DMS 273 (cell line): ENCODE measurements around the gene SIPA1.
A peak's percentile ranks its signal among the peaks of the same experiment; 100 is the strongest.

Source experiments
- DNase-seq: peaks from one replicate; lab custom pipeline; 2025; ENCODE audit not compliant: unreplicated experiment; lab: John Stamatoyannopoulos, UW

Gene SIPA1

DNA sequence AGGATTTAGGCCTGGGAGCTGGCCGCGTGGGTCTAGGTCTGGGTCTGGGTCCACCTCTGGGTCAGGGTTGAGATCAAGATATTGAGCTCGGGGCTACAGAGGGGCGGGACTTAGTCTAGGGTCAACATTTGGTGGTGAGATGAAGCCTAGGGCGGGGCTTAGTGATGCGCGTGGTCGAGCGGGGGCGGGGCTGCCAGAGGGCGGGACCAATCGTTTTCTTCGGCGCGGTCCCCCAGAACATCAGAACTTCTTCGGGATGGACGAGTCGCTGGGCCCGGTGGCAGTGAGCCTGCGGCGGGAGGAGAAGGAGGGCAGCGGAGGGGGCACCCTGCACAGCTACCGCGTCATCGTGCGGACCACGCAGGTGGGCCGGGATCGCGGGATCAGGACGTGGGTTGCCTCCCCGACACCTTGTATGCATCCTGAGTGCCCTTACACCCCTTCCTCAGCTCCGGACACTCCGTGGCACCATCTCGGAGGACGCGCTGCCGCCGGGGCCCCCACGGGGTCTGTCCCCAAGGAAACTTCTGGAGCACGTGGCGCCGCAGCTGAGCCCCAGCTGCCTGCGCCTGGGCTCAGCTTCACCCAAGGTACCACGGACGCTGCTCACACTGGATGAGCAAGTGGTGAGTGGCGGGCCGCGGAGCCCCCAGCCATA lies 4.2 kb downstream of the SIPA1 start:
- DNase-seq: no peak

GRCh38 chr11:65643971-65644370 lies 6.1 kb downstream of the SIPA1 start:
- no peak for DNase-seq

GRCh38 chr11:65644837-65645236 lies 6.9 kb downstream of the SIPA1 start:
- DNase-seq: no peak

DNA sequence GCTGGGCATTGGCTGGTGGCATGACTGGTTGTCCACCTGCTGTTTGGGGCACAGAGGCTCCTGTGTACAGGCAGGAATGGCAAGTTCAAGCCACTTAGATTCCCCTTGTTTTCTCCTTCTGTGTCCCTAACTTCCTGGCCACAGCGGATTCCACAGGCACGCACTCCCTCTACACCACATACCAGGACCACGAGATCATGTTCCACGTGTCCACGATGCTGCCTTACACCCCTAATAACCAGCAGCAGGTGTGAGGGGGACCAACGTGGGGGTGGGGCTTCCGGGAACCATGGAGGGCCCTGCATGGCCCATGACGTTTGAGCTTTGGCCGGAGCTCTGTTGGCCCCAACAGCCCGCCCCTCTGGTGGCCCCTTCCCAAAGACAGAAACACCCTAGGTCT lies 7.8 kb downstream of the SIPA1 start:
- no peak for DNase-seq

- DNase-seq: no peak
Measured at GRCh38 chr11:65646288-65646957, 8.5 kb downstream of the SIPA1 start.

GRCh38 chr11:65646958-65647701 lies 9.2 kb downstream of the SIPA1 start:
- DNase-seq: no peak

GRCh38 chr11:65648997-65649493 lies 11.1 kb downstream of the SIPA1 start:
- peak; percentile 25 for DNase-seq

DNA sequence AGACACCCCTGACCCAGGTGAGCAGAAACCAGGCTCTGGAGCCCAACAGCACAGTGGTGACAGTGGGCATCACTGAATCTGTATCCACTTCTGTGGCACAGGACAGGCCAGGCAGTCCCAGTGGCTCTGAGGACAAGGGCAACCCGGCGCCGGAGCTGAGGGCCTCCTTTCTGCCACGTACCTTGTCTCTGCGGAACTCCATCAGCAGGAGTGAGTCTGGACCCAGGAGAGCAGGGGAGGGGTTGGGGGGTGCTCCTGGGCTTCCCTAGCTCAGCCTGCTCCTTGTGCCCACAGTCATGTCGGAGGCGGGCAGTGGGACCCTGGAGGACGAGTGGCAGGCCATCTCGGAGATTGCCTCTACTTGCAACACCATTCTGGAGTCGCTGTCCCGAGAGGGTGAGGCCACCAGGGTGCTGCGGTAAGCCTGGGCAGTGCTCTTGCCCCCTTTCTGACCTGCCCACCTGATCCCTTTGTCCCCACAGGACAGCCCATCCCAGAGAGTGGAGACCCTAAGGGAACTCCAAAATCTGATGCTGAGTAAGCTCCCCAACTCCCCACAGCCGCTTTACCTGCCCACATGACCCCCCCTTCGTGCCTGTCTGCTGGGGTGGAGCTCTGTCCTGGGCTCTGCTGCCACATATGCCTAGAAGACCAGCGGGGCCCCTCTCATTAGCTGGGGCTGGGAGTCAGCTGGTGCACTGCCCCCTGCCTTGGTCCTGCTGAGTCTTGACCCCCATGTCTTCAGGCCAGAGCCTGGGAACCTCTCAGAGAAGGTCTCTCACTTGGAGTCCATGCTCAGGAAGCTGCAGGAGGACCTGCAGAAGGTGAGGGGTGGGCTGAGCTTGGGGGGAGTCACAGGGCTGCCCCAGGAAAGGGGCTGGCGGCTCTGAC lies 12.0 kb downstream of the SIPA1 start:
- DNase-seq: no peak

DNA sequence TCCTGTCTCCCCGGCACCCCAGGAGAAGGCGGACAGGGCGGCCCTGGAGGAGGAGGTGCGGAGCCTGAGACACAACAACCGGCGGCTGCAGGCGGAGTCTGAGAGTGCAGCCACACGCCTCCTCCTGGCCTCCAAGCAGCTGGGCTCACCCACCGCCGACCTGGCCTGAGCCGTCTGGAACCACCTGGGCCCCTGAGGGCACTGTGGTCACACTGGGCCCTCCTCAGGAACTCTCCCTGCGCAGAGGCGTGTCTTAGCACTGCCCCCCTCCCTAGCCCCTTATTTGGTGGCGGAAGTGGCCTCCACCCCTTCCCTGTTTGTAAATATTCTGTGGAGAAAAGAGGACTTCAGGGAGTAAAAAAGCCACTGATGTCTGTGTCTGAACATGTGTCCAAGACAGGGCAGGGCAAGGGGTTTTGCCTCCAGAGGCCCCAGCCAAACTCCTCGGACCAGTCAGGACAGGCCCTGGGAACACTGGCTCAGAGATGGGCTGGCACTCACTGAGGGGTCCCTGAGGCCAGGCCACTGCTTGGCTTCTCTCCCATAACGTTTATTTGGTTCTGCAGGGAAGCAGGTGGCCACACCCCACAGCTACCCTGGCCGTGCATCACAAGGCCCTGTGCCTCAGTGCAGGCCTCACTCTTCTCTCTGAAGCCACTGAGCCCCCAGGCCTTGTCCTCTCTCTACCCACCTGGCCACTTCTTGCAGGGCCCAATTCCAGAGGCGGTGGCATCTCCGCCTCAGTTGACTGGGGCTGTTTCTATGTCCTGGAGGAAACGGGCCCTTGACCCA lies 12.8 kb downstream of the SIPA1 start:
- DNase-seq: no peak

DNA sequence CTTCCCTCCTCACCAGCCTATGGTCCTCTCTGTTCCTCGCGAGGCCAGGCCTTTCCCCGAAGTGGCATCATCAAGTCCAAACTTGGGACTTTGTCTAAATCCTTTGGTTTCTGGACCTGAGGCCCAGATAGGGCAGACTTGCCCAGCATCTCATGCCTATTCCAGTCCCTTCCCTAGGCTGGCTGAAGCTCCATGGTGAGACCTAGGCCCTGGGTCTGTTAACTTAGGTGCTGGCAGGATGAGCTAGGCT lies 13.4 kb downstream of the SIPA1 start:
- no peak for DNase-seq

GRCh38 chr11:65651589-65652510 lies 13.9 kb downstream of the SIPA1 start:
- DNase-seq: no peak

DNA sequence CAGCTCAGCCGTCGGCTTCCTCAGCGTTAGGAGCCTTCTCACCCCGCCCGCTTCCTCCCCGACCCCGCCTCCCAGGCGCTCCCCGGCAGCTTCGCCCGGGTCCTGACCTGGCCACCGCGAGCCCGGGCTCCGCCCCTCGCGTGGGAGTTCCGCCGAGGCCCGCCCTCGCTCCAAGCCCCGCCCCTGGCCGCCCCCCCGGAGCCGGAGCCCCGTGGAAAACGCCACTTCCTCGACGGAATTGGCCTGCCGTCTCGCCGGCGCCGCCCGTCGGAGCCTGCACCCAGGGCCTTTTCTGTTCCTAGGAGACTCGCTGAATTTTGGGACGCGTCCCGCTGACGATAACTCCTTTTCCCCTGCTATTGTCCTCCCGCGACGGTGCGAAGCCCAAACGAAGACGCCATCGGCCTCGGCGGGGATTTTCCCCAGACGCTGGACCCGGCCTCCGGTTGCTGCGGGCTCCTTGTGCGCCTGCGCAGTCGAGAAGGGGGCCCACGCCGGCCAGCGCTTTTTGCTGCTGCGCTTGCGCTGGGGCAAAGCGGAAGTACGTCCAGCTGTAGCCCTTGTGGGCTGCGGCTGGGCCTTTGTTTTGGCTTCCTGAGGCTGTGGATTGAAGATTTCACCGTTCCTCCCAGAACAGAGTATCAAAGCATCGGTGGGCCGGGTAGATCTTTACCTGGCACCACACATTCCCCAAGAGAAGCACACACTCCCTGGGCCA lies 14.8 kb downstream of the SIPA1 start:
- peak; percentile 86 for DNase-seq

DNA sequence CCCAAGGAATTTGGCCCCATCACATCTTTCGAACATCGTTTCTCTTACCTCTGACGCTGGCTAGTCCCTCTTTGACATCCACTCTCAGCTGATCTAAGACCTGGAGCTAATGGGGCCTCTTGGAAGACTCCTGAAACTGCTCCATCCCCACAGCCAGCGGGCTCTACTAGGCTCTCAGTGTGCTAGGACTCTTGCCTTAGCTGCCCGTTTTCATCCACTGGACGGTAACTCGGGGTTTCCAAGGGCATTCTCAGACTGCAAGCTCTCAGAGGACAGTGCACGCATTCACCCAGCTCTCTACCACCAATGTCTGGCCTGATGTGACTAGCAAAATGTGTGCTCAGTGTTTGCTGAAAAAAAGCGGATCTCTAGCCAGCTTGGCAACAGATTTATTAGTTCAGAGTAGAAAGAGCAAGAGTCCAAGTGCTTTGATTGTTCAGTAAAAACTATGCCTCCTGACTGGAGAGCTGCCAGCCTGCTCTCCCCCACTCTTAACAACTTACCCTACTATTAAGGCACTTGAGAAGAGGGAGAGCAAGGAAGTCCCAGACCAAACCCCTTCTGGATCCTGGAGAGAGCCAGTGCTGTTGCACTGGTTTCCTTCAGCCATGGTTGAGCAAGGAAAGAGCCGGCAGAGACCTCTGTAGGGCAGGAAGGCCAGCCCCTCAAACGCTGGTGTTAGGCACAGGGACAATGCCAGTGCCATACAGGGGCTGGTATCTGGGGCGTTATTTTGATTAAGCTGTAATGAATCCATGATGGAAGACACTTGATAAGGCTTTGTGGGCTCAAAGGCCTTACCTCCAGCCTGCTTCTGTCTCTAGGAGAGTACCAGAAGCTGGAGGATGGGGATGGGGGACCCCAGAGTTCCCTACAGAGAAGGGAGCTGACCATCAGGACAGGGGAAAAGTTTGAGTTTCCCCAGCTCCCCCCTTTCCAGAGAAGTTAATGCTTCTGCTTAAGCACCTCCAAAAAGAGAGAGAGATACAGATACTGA lies 15.6 kb downstream of the SIPA1 start:
- DNase-seq: no peak

- DNase-seq: no peak
Measured at GRCh38 chr11:65654375-65655349, 16.8 kb downstream of the SIPA1 start.

- no peak for DNase-seq
Measured at GRCh38 chr11:65655570-65656332, 17.9 kb downstream of the SIPA1 start.

- DNase-seq: no peak
Measured at GRCh38 chr11:65657426-65657825, 19.5 kb downstream of the SIPA1 start.
